SH-SY5Y (cell line): ENCODE results near the gene RET.

Experiments used
- GATA2 ChIP-seq: IDR thresholded peaks from 2 replicates; pipeline ENCODE4 v1.6.1; 2011; ENCODE audit warnings: mild to moderate bottlenecking, low read depth, low read length
- GATA3 ChIP-seq: IDR thresholded peaks from 2 replicates; pipeline ENCODE4 v1.6.1; 2011; ENCODE audit warnings: low read depth, mild to moderate bottlenecking, low read length, moderate library complexity

Gene RET

DNA sequence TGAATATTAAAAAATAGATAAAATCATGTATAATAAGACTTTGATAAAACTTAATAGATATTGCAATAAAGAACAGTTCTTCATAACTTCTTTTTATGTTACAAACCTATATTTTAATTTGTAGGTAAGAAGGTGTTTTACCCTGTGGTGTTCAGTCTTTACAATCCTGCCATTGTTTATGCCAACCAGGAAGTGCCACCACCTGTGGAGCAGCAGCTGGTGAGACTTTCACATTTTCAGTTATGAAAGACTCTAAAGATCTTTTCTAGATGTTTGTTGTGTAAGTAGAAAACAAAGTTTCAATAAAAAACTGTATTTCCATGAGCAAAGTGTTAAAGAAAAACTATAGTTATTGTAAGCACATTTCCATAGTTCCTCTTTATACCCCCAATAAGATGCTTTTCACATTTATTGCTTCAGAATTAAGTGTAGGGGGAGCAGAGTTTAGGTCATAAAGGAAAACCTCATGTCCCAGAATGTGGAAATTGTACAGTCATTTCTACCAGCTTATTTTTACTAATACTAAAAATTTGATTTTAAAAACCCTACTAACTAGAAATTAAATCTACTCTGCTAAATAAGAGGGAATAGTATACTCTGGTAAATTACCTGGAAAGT lies 90.1 kb downstream of the RET start:
- TF ChIP-seq GATA2 (no peak), GATA3 (no peak)

- no peak for TF ChIP-seq GATA3
- no peak for TF ChIP-seq GATA2
These were observed 90.6 kb downstream of the RET start for GRCh38 chr10:43167498-43167889.

- TF ChIP-seq GATA3 (no peak), GATA2 (no peak)
These were observed 93.6 kb downstream of the RET start for GRCh38 chr10:43170491-43170890.

DNA sequence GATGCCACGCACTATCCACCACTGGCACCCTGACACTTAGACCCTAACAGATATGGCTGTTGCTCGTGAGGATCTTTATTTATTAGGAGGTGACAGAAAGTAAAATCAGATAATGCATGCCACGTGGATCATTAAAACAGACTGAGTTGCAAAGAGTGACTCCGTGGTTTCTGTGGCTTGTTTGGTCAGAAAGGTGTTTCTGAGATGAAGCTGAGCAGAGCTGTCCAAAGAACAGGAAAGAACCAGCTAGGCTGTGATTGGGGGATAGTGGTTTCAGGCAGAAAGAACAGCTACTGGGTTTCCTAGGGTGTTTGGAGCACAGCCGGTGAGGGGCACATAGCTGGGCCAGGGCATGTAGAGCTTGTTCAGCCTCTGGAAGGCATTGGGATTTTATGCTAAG lies 95.8 kb downstream of the RET start:
- TF ChIP-seq GATA3 (no peak), GATA2 (no peak)

DNA sequence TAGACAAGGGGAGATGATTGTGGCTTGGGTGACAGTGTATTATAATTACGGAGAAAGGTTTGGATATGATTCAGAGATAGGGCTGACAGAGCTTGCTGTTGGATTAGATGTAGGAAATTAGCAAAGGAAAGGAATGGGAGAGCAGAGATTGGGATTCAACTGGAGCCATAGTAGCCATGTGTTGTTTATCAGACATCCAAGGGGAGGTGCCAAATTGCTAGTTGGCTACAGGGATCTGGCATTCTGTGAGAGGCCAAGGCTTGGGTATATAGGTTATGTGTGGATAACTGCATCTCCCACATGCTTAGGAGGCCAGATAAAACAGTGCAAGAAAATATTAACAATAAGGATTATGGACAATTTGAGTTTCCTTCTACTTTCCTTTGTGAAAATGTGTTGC lies 96.3 kb downstream of the RET start:
- TF ChIP-seq GATA2 (no peak; the same call in 1 of the 2 replicates), GATA3 (no peak)

DNA sequence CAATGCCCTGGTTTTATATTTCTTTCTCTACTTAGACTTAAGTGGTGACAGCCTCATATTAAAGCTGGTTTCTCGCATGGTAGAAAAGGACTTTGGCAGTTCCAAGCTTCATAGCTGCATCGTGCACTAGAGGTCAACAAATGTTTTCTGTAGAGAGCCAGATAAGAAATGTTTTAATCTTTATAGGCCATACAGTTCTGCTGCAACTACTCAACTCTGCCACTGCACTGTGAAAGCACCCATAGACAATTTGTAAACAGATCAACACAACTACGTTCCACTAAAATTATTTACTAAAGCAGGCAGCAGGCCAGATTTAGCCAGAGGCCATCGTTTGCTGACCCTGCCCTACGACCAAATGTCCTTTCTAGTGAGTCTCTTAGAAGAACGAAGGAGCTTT lies 98.1 kb downstream of the RET start:
- TF ChIP-seq GATA3: no peak
- no peak for TF ChIP-seq GATA2

DNA sequence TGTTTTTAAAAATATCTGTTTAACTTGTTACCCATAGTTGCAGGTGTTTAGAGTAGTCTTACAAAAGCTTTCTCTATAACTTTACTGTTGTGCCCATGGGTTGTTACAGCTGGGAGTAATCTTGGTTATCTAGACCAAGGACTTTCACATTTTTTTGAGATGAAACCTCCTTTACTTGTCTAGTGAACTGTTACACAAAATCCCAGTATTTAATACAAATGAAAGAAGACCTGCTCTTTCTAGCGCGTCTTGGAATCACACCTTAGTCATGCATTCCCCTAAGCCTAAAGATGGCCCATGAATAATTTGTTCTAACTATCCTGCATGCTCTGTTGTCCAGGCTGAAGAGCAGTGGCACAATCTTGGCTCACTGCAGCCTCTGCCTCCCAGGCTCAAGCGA lies 99.4 kb downstream of the RET start:
- no peak for TF ChIP-seq GATA2
- no peak for TF ChIP-seq GATA3

DNA sequence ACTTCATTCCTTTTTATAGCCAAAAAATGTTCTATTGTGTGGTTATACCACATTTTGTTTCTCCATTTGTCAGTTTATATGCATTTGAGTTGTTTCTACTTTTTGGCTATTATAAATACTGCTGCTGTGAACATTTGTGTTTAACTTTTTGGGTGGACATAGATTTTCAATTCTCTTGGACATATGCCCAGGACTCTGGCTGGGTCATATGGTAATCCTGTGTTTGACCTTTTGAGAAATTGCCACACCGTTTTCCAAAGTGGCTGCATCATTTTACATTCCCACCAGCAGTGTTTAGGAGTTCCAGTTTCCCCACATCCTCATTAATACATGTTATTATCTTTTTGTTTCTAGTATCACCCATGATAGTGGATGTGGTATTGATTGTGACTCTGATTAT lies 100.7 kb downstream of the RET start:
- no peak for TF ChIP-seq GATA2
